Measurements from ENCODE around the gene FAM24B.

DNA sequence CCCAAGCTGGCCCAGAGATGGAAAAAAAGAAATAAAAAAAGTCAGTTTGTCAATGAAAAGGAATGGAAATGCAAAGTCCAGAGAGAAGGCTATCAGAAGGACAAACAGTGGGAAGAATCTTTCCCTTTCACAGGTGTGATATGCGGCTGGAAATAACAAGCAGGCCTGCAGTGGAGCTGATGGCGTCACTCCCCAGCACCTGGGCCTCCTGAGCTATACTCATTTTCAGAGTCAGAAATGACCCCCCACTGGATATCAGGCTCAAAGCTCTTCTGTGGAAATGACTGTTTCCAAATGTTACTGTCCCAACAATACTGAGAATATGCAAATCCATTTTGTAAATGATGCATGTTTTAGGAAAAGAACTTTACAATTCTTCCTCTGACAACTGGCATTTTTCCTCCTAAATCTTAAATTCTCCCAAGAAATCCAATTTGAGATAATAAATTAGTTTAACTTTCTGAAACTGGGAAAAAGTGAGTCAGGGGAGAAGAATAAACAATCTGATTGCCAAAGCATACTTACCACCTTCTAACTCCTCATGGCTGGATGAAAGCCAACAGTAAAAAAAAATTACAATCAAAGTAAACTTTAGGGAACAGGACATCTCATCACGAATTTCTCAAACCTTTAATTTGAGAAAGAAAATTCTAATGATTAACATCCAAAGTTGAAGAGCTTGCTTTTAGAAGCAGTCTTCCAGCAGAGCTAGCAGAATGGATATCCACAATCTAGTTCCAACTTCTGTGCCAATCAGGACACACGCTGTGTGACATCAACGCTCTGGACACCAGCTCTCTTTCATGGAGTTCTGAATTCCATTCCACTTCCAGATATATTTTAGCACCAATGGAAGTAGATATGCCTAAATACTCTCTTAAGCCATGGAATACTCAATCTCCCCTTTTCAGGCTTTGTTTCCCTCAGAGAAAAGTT lies 28.4 kb downstream of the FAM24B start:
- no peak for TF ChIP-seq EZH2 (IDR thresholded peaks at IDR 0.05; ENCODE audit: insufficient read depth, poor library complexity, severe bottlenecking)
- no peak for TF ChIP-seq EZH2phosphoT487 (IDR thresholded peaks at IDR 0.05; ENCODE audit: insufficient read depth, low read depth)
